ENCODE data around the gene TSPYL1. TPM values are rescaled to one million over a fixed set of nuclear protein-coding genes. Genes with fewer than 3 reads are reported as not detected.

Gene TSPYL1
- total and polyA plus RNA-seq, 2 of the 8 experiments (the other 6 are each of a cell fraction or from before 2014, with no cell fraction given), result 33.2 to 79.1 TPM

DNA sequence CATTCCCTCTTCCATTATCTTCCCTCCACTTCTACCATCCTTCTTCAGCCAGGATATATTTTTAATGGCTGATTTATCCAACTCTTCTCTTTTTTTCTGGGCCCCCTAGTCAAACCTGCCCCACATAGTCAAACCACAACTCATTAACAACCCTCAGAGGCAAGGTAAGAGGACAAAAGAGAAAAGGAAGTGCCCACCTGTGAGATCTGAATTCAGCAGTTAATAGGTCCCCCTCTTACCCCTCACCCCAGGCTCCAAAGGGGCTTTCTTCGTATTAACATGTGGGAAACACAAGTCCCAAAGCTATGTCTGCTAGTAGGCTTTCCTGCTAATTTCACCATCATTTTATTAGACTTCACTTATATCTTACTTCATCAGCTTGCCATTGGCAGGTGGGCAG lies 44.1 kb upstream of the TSPYL1 start:
- Histone ChIP-seq H3K4me3 (ENCODE audit: extremely low read depth in 1 of 4, insufficient read depth in 2 of 4, low read depth in 3 of 4, low read length in 4 of 4) (peak overlapping the region in 1 of 4 experiments; percentile 6; a peak in 1 of 8 replicates), H3K14ac (ENCODE audit: insufficient read length) (no peak overlapping the region), H3K56ac (replicated peaks; ENCODE audit: insufficient read length, low read depth, low read length) (no peak overlapping the region), H3K27ac (ENCODE audit: low read depth, low read length) (peak overlapping the region; percentile 62; the same call in 1 of the 2 replicates), H4K8ac (ENCODE audit: extremely low read depth, insufficient read depth, low read length) (no peak overlapping the region), H3K4ac (replicated peaks; ENCODE audit: insufficient read length, low read depth, low read length) (peak overlapping the region; percentile 11), H3K18ac (ENCODE audit: extremely low read depth, low read length) (0 out of 2 replicates have a peak overlapping the region, but pooled peaks have one; percentile 2), H3K4me2 (ENCODE audit: insufficient read depth in 1 of 2, low read depth in 2 of 2, low read length in 2 of 2) (peak overlapping the region; percentile 45 to 47; a peak in 3 of 4 replicates), H3K23ac (ENCODE audit: insufficient read length) (no peak overlapping the region), H3K79me1 (ENCODE audit: low read depth, low read length) (no peaks in the 10 kb centered on the region), H4K5ac (ENCODE audit: insufficient read length, low read depth, low read length) (peak overlapping the region; percentile 27), H3K9me3 (ENCODE audit: insufficient read depth in 2 of 2, low read depth in 1 of 2, low read length in 1 of 2) (no peaks in the 10 kb centered on the region), H3K4me1 (replicated peaks in 1 of 4; ENCODE audit: control insufficient read depth in 3 of 4, insufficient read depth in 4 of 4, low read length in 3 of 4) (peaks cover 3 to 32% (median 26%) of the 10 kb centered on the region in 4 experiments; a peak in 6 of 7 replicates), H2AK5ac (ENCODE audit: low read depth, low read length) (no peak overlapping the region), H2BK12ac (ENCODE audit: low read depth, low read length) (no peak overlapping the region), H3K27me3 (replicated peaks in 1 of 4; ENCODE audit: control insufficient read depth in 3 of 4, extremely low read depth in 1 of 4, insufficient read depth in 3 of 4, low read length in 3 of 4) (no peaks in the 10 kb centered on the region), H2AFZ (ENCODE audit: low read length) (no peak overlapping the region), H4K91ac (replicated peaks; ENCODE audit: insufficient read length, low read length) (peak overlapping the region; percentile 56), H3K9ac (replicated peaks in 1 of 4; ENCODE audit: extremely low read depth in 1 of 4, low read depth in 3 of 4, low read length in 3 of 4) (no peak overlapping the region), H4K20me1 (replicated peaks in 1 of 2; ENCODE audit: control insufficient read depth in 1 of 2, insufficient read depth in 2 of 2, low read length in 2 of 2) (no peaks in the 10 kb centered on the region), H3K36me3 (ENCODE audit: control insufficient read depth in 2 of 4, insufficient read depth in 4 of 4, low read length in 3 of 4) (no peaks in the 10 kb centered on the region), H3K79me2 (ENCODE audit: control insufficient read depth in 1 of 2, insufficient read depth in 2 of 2, low read length in 2 of 2) (no peaks in the 10 kb centered on the region), H2BK120ac (replicated peaks; ENCODE audit: low read depth, low read length) (peak overlapping the region; percentile 44), H3K23me2 (ENCODE audit: low read depth, low read length) (no peaks in the 10 kb centered on the region), H2BK20ac (ENCODE audit: low read length) (peak overlapping the region; percentile 2; the same call in 1 of the 2 replicates), H2BK15ac (ENCODE audit: low read length) (no peak overlapping the region), H2BK5ac (ENCODE audit: low read depth, low read length) (peak overlapping the region; percentile 15; the same call in 1 of the 2 replicates)
- no peak for DNase-seq (ENCODE audit: low read depth in 1 of 2, low spot score in 2 of 2)
- POLR2A ChIA-PET (ENCODE audit: partially characterized antibody), result interaction anchor here (0.9 to 2.9 kb wide), 3 partner anchors 8 to 47 kb away, joined by 3 to 12 read pairs (median 7); partner anchors contain the start of genes DSE and TSPYL1
- TF ChIP-seq SP1 (IDR thresholded peaks at IDR 0.05; ENCODE audit: low read depth, low read length) (0 out of 2 replicates have a peak, but pooled peaks have one; percentile 40), TCF12 (IDR thresholded peaks at IDR 0.05; ENCODE audit: low read depth, low read length) (peak; percentile 33; the same call in 1 of the 2 replicates), SAP30 (IDR thresholded peaks at IDR 0.05; ENCODE audit: insufficient read depth, insufficient replicate concordance, low read length) (no peak), RBBP5 (IDR thresholded peaks at IDR 0.05; ENCODE audit: borderline replicate concordance, low read depth, low read length) (no peak)
- CTCF ChIA-PET (ENCODE audit: partially characterized antibody), result interaction anchor here (1.0 to 2.2 kb wide), 4 partner anchors 15 to 55 kb away, joined by 3 to 8 read pairs (median 4); partner anchors contain the start of gene DSE
- peak; percentile 19 for FAIRE-seq
- WGBS, 2 experiments (ENCODE audit: extremely low coverage in 1 of 2, insufficient coverage in 1 of 2, insufficient read length in 1 of 2, insufficient replicate concordance in 2 of 2, low coverage in 1 of 2, low lambda C conversion rate in 2 of 2, missing lambda C conversion rate in 1 of 2), result 0% methylated on average over 1 of the region's 1 CpG; no CpG with 5 or more reads in 1 of the 2 experiments

Data from H1 (cell line).